Activated CD4-positive, alpha-beta T cell treated with anti-CD3 and anti-CD28 coated beads, Interleukin-2, amount 10 ng/mL, durations not matched to agents 7 days and 5 days (primary cell): Measurements from ENCODE around the gene XYLT2. TPM values are rescaled to one million over a fixed set of nuclear protein-coding genes. Genes with fewer than 3 reads are reported as not detected.
"Not testable (repeated sequence)": the region's sequence is repeated elsewhere in the genome, so short reads cannot be mapped to it uniquely, and the experiment has no call there.

Experiments
- CTCF ChIA-PET: fragments of 350-600 bp; sonication (Branson Sonifier 250); formaldehyde crosslinking; loops from one replicate; lab custom pipeline; 2021; ENCODE audit warnings: antibody characterized with exemption; lab: Charles Lee
- POLR2A ChIA-PET: fragments of 350-600 bp; sonication (Branson Sonifier 250); formaldehyde crosslinking; loops from one replicate; lab custom pipeline; 2021; ENCODE audit warnings: antibody characterized with exemption; lab: Charles Lee
- DNase-seq: peaks from one replicate; pipeline ENCODE4 v3.0.0-alpha.2; 2020
- H3K27ac Mint-ChIP-seq: one replicate; pipeline ENCODE4 v1.8.0; 2021; ENCODE audit warnings: mild to moderate bottlenecking, moderate library complexity, mixed read lengths
- H3K27me3 Mint-ChIP-seq: one replicate; pipeline ENCODE4 v1.8.0; 2021; ENCODE audit warnings: mixed read lengths
- H3K36me3 Mint-ChIP-seq: one replicate; pipeline ENCODE4 v1.8.0; 2021; ENCODE audit warnings: low read depth, mixed read lengths
- H3K4me1 Mint-ChIP-seq: one replicate; pipeline ENCODE4 v1.8.0; 2021; ENCODE audit warnings: mixed read lengths
- H3K4me3 Mint-ChIP-seq: one replicate; pipeline ENCODE4 v1.8.0; 2021; ENCODE audit warnings: mild to moderate bottlenecking, moderate library complexity, mixed read lengths
- H3K9me3 Mint-ChIP-seq: one replicate; pipeline ENCODE4 v1.8.0; 2021; ENCODE audit warnings: mixed read lengths
- total RNA-seq, 2 experiments: library from RNA; stranded (reverse); gene quantifications; one replicate each; pipeline ENCODE4 v1.2.3, GENCODE V29; 2021

XYLT2 gene
- total RNA-seq, 2 experiments from 2014 or later, result 22.1 to 23.6 TPM

DNA sequence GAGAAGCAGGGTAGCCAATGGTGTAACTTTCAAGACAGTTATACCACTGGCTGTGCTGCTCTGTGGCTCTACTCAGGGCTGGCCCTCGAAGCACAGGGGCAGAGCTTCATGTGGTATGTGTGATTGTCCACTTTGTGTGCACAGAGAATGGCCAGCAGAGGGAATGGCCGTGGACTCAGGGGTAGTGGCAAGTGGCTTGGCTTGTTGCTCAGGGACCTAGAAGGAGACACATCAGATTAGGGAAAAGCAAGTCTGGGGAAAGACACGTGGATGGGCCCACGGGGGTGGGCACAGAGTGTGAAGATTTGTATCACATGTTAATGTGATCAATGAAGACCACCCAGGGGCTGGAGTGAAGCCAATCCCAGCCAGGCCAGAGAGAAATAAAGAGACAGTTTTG lies 20.0 kb upstream of the XYLT2 start:
- no peak overlapping the region for H3K27ac Mint-ChIP-seq
- H3K4me1 Mint-ChIP-seq, result no peaks in the 10 kb centered on the region
- no peak for DNase-seq
- POLR2A ChIA-PET, result no interaction called here
- CTCF ChIA-PET, result no interaction called here
- H3K27me3 Mint-ChIP-seq, result no peaks in the 10 kb centered on the region
- no peaks in the 10 kb centered on the region for H3K36me3 Mint-ChIP-seq
- H3K4me3 Mint-ChIP-seq, result no peak overlapping the region
- no peaks in the 10 kb centered on the region for H3K9me3 Mint-ChIP-seq

GRCh38 chr17:50326831-50327364 lies 19.0 kb upstream of the XYLT2 start:
- ChIA-PET CTCF (interaction anchor here (1.3 kb wide), 1 partner anchor 10 kb away, joined by 3 read pairs; no protein-coding TSS in a partner anchor), POLR2A (no interaction called here)
- Mint-ChIP-seq H3K4me3 (no peak overlapping the region), H3K4me1 (no peaks in the 10 kb centered on the region), H3K27ac (no peak overlapping the region), H3K27me3 (no peaks in the 10 kb centered on the region), H3K9me3 (no peaks in the 10 kb centered on the region), H3K36me3 (no peaks in the 10 kb centered on the region)
- no peak for DNase-seq

DNA sequence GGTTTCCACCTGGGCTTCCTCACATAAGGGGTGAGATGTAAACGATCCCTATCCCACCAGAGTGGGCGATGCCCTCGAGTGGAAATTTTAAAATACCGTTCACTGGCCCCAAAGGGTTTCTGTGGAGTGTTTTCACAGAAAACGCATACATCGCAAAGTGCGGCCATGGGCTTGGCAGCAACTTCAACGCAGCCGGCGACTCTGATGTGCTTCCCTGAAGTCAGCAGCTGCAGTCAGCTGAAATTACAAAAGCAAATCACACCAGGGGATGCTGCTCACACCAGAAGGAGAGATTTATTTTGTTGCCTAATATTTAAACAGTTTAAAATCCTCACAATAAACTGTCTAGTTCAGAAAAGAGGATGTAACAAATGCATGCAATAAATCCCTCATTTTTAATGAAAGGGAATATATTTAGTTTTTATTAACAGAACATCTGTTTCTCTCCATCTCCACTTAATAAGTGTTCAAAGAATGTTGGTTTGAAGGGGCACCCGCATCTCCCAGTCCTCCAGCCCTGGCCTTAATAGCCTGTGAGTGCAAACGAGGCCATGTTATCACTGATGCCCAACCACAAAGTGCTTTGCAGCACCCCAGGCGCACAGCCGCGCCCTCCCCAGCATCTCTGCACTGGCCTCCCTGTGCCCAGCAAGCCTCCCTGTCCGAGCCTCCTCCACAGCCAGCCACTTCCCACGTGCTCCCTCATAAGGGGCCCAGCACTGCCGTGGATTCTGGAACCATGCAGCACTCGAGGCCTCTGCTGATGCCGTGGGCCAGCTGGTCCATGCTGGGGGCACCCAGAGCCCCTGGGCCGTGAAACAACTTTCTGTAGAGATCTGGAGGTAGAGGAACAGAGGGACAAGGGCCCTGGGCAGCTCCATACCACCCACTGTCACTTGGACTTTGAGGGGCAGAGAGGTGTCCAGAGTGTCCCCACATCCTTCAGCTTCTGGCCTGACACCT lies 17.3 kb upstream of the XYLT2 start:
- H3K36me3 Mint-ChIP-seq, result no peaks in the 10 kb centered on the region

DNA sequence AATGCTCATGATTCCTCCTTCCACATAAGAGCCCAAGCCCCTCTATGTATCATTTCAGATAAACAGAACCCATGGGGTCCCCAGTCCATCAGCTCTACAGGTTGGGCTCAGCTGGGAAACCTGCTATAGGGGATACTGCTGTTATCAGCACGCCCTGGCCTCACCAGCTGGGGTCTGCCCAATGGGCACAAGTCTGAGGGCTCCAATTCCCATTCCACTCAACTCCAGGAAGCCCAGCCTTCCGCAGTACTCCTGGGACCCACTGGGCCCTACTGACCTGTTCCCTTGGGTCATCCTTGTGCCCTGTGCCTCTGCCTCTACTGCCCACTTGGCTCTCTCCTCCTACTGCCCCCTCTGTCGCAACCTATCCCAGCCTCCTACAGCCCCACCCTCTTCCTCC lies 16.2 kb upstream of the XYLT2 start:
- Mint-ChIP-seq H3K4me1 (peaks cover 8% of the 10 kb centered on the region), H3K27me3 (peaks cover 2% of the 10 kb centered on the region), H3K36me3 (no peaks in the 10 kb centered on the region), H3K4me3 (no peak overlapping the region), H3K27ac (no peak overlapping the region), H3K9me3 (no peaks in the 10 kb centered on the region)
- CTCF ChIA-PET, result interaction anchor here (0.9 to 2.3 kb wide), 3 partner anchors 11 to 130 kb away, joined by 3 to 8 read pairs (median 3); no protein-coding TSS in a partner anchor
- POLR2A ChIA-PET, result no interaction called here
- no peak for DNase-seq

More for the DNA sequence above, 17.3 kb upstream of the XYLT2 start:
- POLR2A ChIA-PET, result no interaction called here
- H3K9me3 Mint-ChIP-seq, result no peaks in the 10 kb centered on the region
- DNase-seq, result no peak
- no peak overlapping the region for H3K27ac Mint-ChIP-seq
- H3K4me1 Mint-ChIP-seq, result peaks cover 3% of the 10 kb centered on the region
- CTCF ChIA-PET, result interaction anchor here (1.2 to 2.3 kb wide), 2 partner anchors 13 to 128 kb away, joined by 3 to 8 read pairs; no protein-coding TSS in a partner anchor
- peaks cover 2% of the 10 kb centered on the region for H3K27me3 Mint-ChIP-seq
- H3K4me3 Mint-ChIP-seq, result no peak overlapping the region

GRCh38 chr17:50330151-50330775 lies 15.7 kb upstream of the XYLT2 start:
- H3K4me3 Mint-ChIP-seq, result no peak overlapping the region
- ChIA-PET POLR2A (no interaction called here), CTCF (interaction anchor here (0.9 to 2.3 kb wide), 2 partner anchors 12 to 130 kb away, joined by 3 to 8 read pairs; no protein-coding TSS in a partner anchor)
- H3K9me3 Mint-ChIP-seq, result no peaks in the 10 kb centered on the region
- no peaks in the 10 kb centered on the region for H3K36me3 Mint-ChIP-seq
- peaks cover 2% of the 10 kb centered on the region for H3K27me3 Mint-ChIP-seq
- H3K27ac Mint-ChIP-seq, result no peak overlapping the region
- H3K4me1 Mint-ChIP-seq, result peaks cover 8% of the 10 kb centered on the region
- DNase-seq, result no peak

- no peak for DNase-seq
- Mint-ChIP-seq H3K27me3 (peaks cover 2% of the 10 kb centered on the region), H3K9me3 (no peaks in the 10 kb centered on the region), H3K27ac (no peak overlapping the region), H3K36me3 (no peaks in the 10 kb centered on the region), H3K4me3 (no peak overlapping the region), H3K4me1 (peaks cover 8% of the 10 kb centered on the region)
- ChIA-PET CTCF (interaction anchor here (0.9 to 2.3 kb wide), 4 partner anchors 14 to 162 kb away, joined by 3 to 8 read pairs (median 4); no protein-coding TSS in a partner anchor), POLR2A (no interaction called here)
Measured at GRCh38 chr17:50331085-50331791, 14.7 kb upstream of the XYLT2 start.

DNA sequence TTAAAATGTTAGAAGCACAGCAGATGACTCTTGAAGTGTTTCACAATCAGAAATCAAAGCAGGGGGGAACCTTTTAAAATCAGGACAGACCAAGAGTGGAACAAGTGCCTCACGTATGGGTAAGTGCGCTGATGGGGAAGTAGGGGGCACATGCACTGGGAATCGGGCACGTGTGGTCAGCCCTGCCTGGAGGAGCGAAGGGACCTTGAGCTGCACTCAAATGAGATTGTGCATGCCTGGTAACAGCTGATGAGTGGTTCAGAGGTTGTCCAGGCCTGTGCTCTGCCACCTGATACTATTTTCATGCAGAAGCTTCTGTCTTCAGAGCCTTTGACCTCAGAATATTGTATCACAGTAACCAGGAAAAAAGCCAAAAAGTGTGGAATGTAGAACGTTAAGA lies 13.7 kb upstream of the XYLT2 start:
- Mint-ChIP-seq H3K27me3 (peaks cover 2% of the 10 kb centered on the region), H3K4me3 (no peak overlapping the region), H3K27ac (no peak overlapping the region), H3K36me3 (no peaks in the 10 kb centered on the region), H3K4me1 (peaks cover 8% of the 10 kb centered on the region), H3K9me3 (no peaks in the 10 kb centered on the region)
- DNase-seq, result no peak
- ChIA-PET CTCF (interaction anchor here (1.2 kb wide), 1 partner anchor 13 kb away, joined by 3 read pairs; no protein-coding TSS in a partner anchor), POLR2A (no interaction called here)

GRCh38 chr17:50333291-50334057 lies 12.5 kb upstream of the XYLT2 start:
- H3K4me1 Mint-ChIP-seq, DNase-seq, H3K9me3 Mint-ChIP-seq, POLR2A ChIA-PET, H3K27me3 Mint-ChIP-seq, H3K36me3 Mint-ChIP-seq, H3K4me3 Mint-ChIP-seq: not testable (repeated sequence)
- CTCF ChIA-PET, result interaction anchor here (1.1 to 1.2 kb wide), 2 partner anchors 16 to 134 kb away, joined by 3 to 4 read pairs; no protein-coding TSS in a partner anchor
- H3K27ac Mint-ChIP-seq, result peak overlapping the region; percentile 50

GRCh38 chr17:50337956-50338355 lies 8.0 kb upstream of the XYLT2 start:
- peaks cover 2% of the 10 kb centered on the region for H3K36me3 Mint-ChIP-seq
- H3K27ac Mint-ChIP-seq, result no peak overlapping the region
- peaks cover 6% of the 10 kb centered on the region for H3K9me3 Mint-ChIP-seq
- H3K4me3 Mint-ChIP-seq, result no peak overlapping the region
- CTCF ChIA-PET, result no interaction called here
- peaks cover 8% of the 10 kb centered on the region for H3K4me1 Mint-ChIP-seq
- POLR2A ChIA-PET, result no interaction called here
- DNase-seq, result no peak
- no peaks in the 10 kb centered on the region for H3K27me3 Mint-ChIP-seq

GRCh38 chr17:50338645-50339044 lies 7.3 kb upstream of the XYLT2 start:
- ChIA-PET POLR2A (no interaction called here), CTCF (no interaction called here)
- Mint-ChIP-seq H3K4me1 (peaks cover 4% of the 10 kb centered on the region), H3K36me3 (peaks cover 2% of the 10 kb centered on the region), H3K27me3 (no peaks in the 10 kb centered on the region), H3K9me3 (peaks cover 6% of the 10 kb centered on the region), H3K4me3 (no peak overlapping the region), H3K27ac (no peak overlapping the region)
- DNase-seq, result no peak

- Mint-ChIP-seq H3K27me3 (no peaks in the 10 kb centered on the region), H3K4me3 (no peak overlapping the region), H3K4me1 (no peaks in the 10 kb centered on the region), H3K36me3 (peaks cover 2% of the 10 kb centered on the region), H3K9me3 (peaks cover 6% of the 10 kb centered on the region), H3K27ac (no peak overlapping the region)
- ChIA-PET POLR2A (no interaction called here), CTCF (interaction anchor here (1.1 to 1.3 kb wide), 2 partner anchors 15 to 58 kb away, joined by 3 read pairs; partner anchors contain the start of gene LRRC59)
- DNase-seq, result no peak
Measured at GRCh38 chr17:50339381-50339780, 6.5 kb upstream of the XYLT2 start.
